HepG2 (cell line): ENCODE data around the gene TUBA4B. TPM values are rescaled to one million over a fixed set of nuclear protein-coding genes. Genes with fewer than 3 reads are reported as not detected.

Source experiments
- ATM ChIP-seq: fragments of 450-650 bp; IDR thresholded peaks from 2 replicates; pipeline ENCODE4 v1.7.1; 2017; ENCODE audit warnings: mild to moderate bottlenecking, borderline replicate concordance
- EZH2 ChIP-seq: conservative IDR thresholded peaks from 2 replicates; pipeline ENCODE4 v1.6.1; 2012; ENCODE audit warnings: mild to moderate bottlenecking, low read depth, low read length, moderate library complexity
- FOXP1 ChIP-seq, 2 experiments: fragments of 450-650 bp in 1 of 2; IDR thresholded peaks; 2 replicates each; pipeline ENCODE4 v1.6.1; 2017 to 2018; ENCODE audit warnings: antibody characterized with exemption in 1 of 2
- KIAA2018 ChIP-seq: sonication (generic); formaldehyde crosslinking; IDR thresholded peaks from 2 replicates; pipeline ENCODE4 v1.5.0; 2020; ENCODE audit warnings: mild to moderate bottlenecking, missing genetic modification reagents, borderline replicate concordance
- PLRG1 ChIP-seq: fragments of 450-650 bp; conservative IDR thresholded peaks from 2 replicates; pipeline ENCODE4 v1.6.1; 2016
- ZBTB21 ChIP-seq: sonication (generic); formaldehyde crosslinking; IDR thresholded peaks from 2 replicates; pipeline ENCODE4 v1.4.0; 2020; ENCODE audit warnings: missing genetic modification reagents
- ZNF282 ChIP-seq: fragments of 450-650 bp; IDR thresholded peaks from 2 replicates; pipeline ENCODE4 v1.6.1; 2018; ENCODE audit not compliant: partially characterized antibody
- ZNF318 ChIP-seq: sonication (generic); formaldehyde crosslinking; IDR thresholded peaks from 2 replicates; pipeline ENCODE4 v1.4.0; 2020; ENCODE audit warnings: mild to moderate bottlenecking, missing genetic modification reagents
- ZNF546 ChIP-seq: sonication (generic); formaldehyde crosslinking; conservative IDR thresholded peaks from 2 replicates; pipeline ENCODE4 v1.8.1; 2023; ENCODE audit warnings: mild to moderate bottlenecking, missing genetic modification reagents
- ZNF564 ChIP-seq: sonication (generic); formaldehyde crosslinking; IDR thresholded peaks from 2 replicates; pipeline ENCODE4 v1.8.1; 2023; ENCODE audit warnings: mild to moderate bottlenecking, missing genetic modification reagents
- ZNF703 ChIP-seq: sonication (generic); formaldehyde crosslinking; IDR thresholded peaks from 2 replicates; pipeline ENCODE4 v1.5.1; 2020; ENCODE audit warnings: missing genetic modification reagents, mild to moderate bottlenecking, moderate library complexity, borderline replicate concordance
- ZNF761 ChIP-seq: sonication (generic); formaldehyde crosslinking; conservative IDR thresholded peaks from 2 replicates; pipeline ENCODE4 v1.4.0; 2020; ENCODE audit warnings: mild to moderate bottlenecking, missing genetic modification reagents
- polyA plus RNA-seq, 8 experiments: library from polyadenylated mRNA; depleted of rRNA in 3 of 8; stranded (reverse) in 7 of 8; unstranded in 1 of 8; fragments of >200 nt; fragmentation: Illumina TruSeq in 4 of 8; extraction: Trizol in 4 of 8; gene quantifications; 2 replicates each; pipeline versions ENCODE4 v1.2.1 to v1.2.3, GENCODE V29; 2011 to 2016; ENCODE audit warnings: low read depth in 4 of 8, missing spikeins in 1 of 8, mixed read lengths in 1 of 8; ENCODE audit not compliant: insufficient read depth in 1 of 8
- total RNA-seq, 5 experiments: library from RNA; depleted of rRNA; stranded (reverse); fragments of >200 nt; fragmentation: Illumina TruSeq; extraction: Trizol; gene quantifications; 2 replicates each; pipeline ENCODE4 v1.2.3, GENCODE V29; 2016; ENCODE audit warnings: low read depth in 1 of 5

The TUBA4B gene
- total and polyA plus RNA-seq, 2 of the 13 experiments (the other 11 are each of a cell fraction or from before 2014, with no cell fraction given) = 0.18 to 0.22 TPM

GRCh38 chr2:219308142-219309101 is 55.4 kb downstream of the TUBA4B start (continued):
- TF ChIP-seq KIAA2018 (no peak), ZNF318 (peak; percentile 81; the same call in 1 of the 2 replicates), ZNF282 (no peak), ZNF546 (peak; percentile 90), ZBTB21 (CRISPR knock-in tag) (peak; percentile 62; the same call in 1 of the 2 replicates), FOXP1 (IDR thresholded peaks at IDR 0.05) (no peak), FOXP1 (CRISPR knock-in tag; IDR thresholded peaks at IDR 0.05) (no peak), ATM (no peak), ZNF703 (no peak), ZNF761 (peak; percentile 87), EZH2 (no peak), PLRG1 (no peak), ZNF564 (CRISPR knock-in tag) (peak; percentile 93; the same call in 1 of the 2 replicates)
